GM12878 (cell line): ENCODE results near the gene DUSP16. TPM values are rescaled to one million over a fixed set of nuclear protein-coding genes. Genes with fewer than 3 reads are reported as not detected.

Experiments
- CBFB ChIP-seq: IDR thresholded peaks from 2 replicates; pipeline ENCODE4 v1.6.1; 2016; ENCODE audit warnings: antibody characterized with exemption, low read depth
- CUX1 ChIP-seq: IDR thresholded peaks from 2 replicates; pipeline ENCODE4 v1.6.1; 2012; ENCODE audit warnings: improper control_type of control experiment, low read depth, low read length; ENCODE audit not compliant: insufficient replicate concordance
- DPF2 ChIP-seq: fragments of 450-650 bp; IDR thresholded peaks from 2 replicates; pipeline ENCODE4 v1.6.1; 2017; ENCODE audit warnings: mild to moderate bottlenecking
- FOXK2 ChIP-seq: fragments of 450-650 bp; IDR thresholded peaks from 2 replicates; pipeline ENCODE4 v1.6.1; 2017; ENCODE audit warnings: mild to moderate bottlenecking, moderate library complexity
- NRF1 ChIP-seq: conservative IDR thresholded peaks from 2 replicates; pipeline ENCODE4 v1.6.1; 2011; ENCODE audit warnings: mild to moderate bottlenecking, low read depth, low read length, improper control_type of control experiment
- RB1 ChIP-seq: fragments of 450-650 bp; formaldehyde crosslinking; IDR thresholded peaks from 2 replicates; pipeline ENCODE4 v1.6.1; 2017; ENCODE audit warnings: mild to moderate bottlenecking, borderline replicate concordance
- RELB ChIP-seq: fragments of 450-650 bp; IDR thresholded peaks from 2 replicates; pipeline ENCODE4 v1.6.1; 2017; ENCODE audit warnings: low read depth, mild to moderate bottlenecking, moderate library complexity
- RUNX3 ChIP-seq: IDR thresholded peaks from 2 replicates; pipeline ENCODE4 v1.6.1; 2012; ENCODE audit warnings: low read length, inconsistent platforms
- ZBTB33 ChIP-seq: fragments of 450-650 bp; IDR thresholded peaks from 2 replicates; pipeline ENCODE4 v1.6.1; 2017; ENCODE audit warnings: mild to moderate bottlenecking
- polyA plus RNA-seq, 11 experiments: library from polyadenylated mRNA; depleted of rRNA in 4 of 11; unstranded in 6 of 11; stranded (reverse) in 5 of 11; fragments of >200 nt; fragmentation: Nextera tagmentation in 4 of 11; fragmentation: Illumina TruSeq in 1 of 11; extraction: Ambion mirVana in 4 of 11; extraction: Trizol in 1 of 11; gene quantifications; 1 replicate in 1 of 11; 2 replicates in 10 of 11; pipeline versions ENCODE4 v1.2.1 to v1.2.3, GENCODE V29; 2011 to 2016; ENCODE audit warnings: inconsistent platforms in 2 of 11, missing spikeins in 2 of 11, low read depth in 1 of 11
- total RNA-seq, 4 experiments: library from RNA; depleted of rRNA in 3 of 4; stranded (reverse); fragments of >200 nt in 3 of 4; fragmentation: Illumina TruSeq in 1 of 4; extraction: Trizol in 1 of 4; gene quantifications; 2 replicates each; pipeline versions ENCODE4 v1.2.1 to v1.2.3, GENCODE V29; 2013 to 2021

Gene DUSP16
- total and polyA plus RNA-seq, 10 of the 15 experiments (the other 5 are each of a cell fraction or from before 2014, with no cell fraction given), result 3.9 to 75.3 (median 26.8) TPM

GRCh38 chr12:12541782-12542181, 20.9 kb downstream of the DUSP16 start (continued):
- no peak for TF ChIP-seq CUX1
- TF ChIP-seq RB1, result no peak
- no peak for TF ChIP-seq RUNX3
- TF ChIP-seq RELB, result no peak
- TF ChIP-seq CBFB, result no peak
- no peak for TF ChIP-seq DPF2
- TF ChIP-seq NRF1, result no peak
- TF ChIP-seq FOXK2, result no peak
- TF ChIP-seq ZBTB33, result no peak
